Measurements from ENCODE around the gene IRAK4.

Gene IRAK4

GRCh38 chr12:43776498-43776897 is 17.7 kb downstream of the IRAK4 start:
- DNase-seq: no peak

GRCh38 chr12:43786899-43787693 is 28.3 kb downstream of the IRAK4 start:
- DNase-seq: no peak

GRCh38 chr12:43789941-43790340 is 31.2 kb downstream of the IRAK4 start:
- DNase-seq: no peak

GRCh38 chr12:43795716-43796280 is 37.0 kb downstream of the IRAK4 start:
- DNase-seq: no peak

DNA sequence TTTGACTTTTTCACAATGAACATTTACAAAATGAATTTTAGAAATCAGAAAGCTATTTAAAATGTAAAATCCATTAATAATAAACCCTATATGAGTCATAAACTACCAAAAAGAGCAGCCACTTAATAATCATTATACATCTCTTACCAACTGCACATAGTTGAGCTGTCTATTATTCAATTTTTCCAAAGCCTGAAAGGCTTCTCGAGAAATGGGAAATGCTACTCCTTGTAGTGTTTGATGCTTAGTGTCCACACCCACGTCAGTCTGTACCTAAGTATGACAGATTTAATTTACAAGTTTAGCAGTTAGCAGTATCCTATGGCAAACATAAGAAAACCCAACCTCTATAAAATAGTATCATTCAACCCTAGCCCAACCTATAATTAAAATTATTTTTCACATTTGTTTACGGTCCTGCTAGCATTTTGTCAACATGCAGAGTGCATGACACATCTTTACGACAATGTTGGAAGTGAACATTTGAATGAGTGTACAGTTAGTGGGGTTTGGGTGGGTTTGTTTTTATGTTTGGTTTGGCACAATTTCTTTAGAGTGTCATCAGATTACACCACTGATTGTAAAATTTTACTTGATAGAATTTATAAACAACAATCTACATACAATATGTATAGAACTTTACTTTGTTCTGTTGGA is 38.9 kb downstream of the IRAK4 start:
- DNase-seq: no peak

DNA sequence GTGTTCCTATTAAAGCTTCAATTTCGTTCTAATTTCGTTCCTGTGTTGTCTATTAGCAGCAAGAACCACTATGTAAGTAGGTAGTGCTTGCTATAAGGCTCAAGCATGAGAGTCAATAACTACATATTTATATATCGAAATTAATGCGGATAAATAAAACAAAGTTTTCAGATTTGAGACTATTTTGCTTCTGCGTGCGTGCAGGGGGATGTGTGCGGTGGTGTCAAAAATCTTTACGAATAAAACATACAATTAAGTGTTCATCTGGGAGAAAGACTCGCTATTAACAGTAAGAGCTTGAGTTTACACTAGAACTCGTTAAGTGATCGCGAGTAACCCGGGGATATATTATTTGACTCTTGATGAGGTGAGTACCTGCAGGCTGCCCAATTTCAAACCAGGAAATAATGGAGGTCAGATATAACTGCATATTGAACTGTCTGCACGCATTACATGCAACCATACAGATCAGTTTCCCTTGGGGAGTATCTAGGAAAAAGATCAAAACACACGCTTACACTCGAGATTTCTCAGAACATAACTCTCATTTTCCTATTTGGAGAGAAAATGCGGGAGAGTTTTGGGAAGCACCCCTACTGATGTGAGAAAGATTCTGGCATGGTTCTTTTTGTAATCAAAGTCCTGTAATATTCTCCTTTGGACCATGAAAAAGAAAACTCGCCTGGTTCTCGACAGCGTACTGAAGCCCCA is 46.6 kb downstream of the IRAK4 start:
- DNase-seq: no peak

GRCh38 chr12:43805860-43806736 is 47.3 kb downstream of the IRAK4 start, which contains the start of gene TWF1:
Gene TWF1 (minus strand): TSS chr12:43806317. CDS start chr12:43806245, 72 bp downstream.
- peak; percentile 88 to 91 for DNase-seq

GRCh38 chr12:43806737-43807072 is 48.0 kb downstream of the IRAK4 start:
- DNase-seq: no peak

DNA sequence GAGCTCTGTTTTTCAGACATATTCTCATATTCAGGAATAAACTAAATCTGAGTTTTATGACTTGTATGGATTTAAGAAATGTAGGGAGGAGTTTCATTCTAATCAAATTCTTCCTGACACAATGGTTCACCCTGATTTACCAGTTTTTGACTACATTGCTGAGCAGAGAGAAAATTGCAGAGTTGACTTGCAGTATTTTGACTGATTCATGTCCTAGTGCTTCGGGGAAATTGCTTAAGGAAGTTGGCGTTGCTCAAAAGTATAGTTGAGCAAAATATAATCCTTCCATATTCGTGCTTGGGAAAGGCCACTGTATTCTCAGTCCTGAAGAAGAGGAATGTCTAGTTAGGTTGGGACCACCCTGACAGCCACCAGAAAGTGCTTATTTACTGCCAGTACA is 48.6 kb downstream of the IRAK4 start:
- DNase-seq: no peak

DNA sequence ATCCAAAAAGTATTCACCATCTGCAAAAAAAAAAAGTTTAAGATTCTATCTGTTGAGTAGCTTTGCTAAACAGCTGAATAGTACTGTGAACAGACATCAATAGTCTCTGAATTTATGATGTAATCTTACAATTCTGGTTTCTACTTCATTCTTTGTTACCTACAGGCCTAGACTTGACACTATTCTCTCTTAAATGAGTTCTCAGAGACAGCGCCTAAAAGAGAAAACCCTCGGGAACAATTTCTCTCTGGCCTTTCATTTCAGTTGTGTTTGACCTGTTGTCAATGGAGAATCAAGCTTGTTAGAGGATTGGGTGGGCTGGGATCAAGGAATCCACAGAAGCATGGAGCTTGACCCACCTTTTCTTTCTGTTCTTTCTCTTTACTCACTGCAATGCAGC is 53.3 kb downstream of the IRAK4 start:
- DNase-seq: no peak

DNA sequence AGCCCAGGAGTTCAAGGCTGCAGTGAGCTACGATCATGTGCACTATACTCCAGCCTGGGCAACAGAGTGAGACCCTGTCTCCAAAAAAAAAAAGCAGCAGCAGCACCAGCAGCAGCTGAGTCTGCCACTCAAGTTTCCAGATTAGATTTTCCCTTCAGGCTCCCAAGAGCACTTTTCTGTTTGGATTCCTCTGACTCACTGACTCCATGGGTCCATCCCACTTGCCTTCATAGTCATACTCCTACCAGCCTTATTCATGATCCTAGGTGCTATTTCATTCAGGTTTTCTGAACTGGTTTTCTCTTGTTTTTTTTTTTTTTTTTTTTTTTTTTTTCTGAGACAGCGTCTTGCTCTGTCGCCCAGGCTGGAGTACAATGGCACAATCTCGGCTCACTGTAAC is 54.2 kb downstream of the IRAK4 start:
- DNase-seq: no peak

DNA sequence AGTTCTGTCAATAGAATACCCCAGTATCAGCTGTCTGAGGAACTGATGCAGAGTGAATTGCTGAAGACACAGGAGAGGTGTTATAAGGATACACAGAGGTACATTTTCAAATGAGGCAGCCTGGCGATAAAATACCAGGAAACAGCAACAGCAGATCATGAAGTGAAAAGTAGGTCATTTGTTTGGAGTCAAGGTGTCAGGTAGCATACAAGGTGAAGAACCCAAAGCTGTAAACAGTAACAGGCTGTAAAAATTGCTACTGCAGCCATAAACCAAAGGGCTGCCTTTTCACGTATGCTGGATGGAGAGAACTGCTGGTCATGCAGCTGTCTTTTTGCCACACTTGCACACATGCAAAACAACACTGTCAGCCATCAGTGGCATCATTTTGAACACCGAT is 56.7 kb downstream of the IRAK4 start:
- DNase-seq: no peak

GRCh38 chr12:43816168-43816567 is 57.4 kb downstream of the IRAK4 start:
- no peak for DNase-seq

- DNase-seq: no peak
These were observed 65.5 kb downstream of the IRAK4 start for GRCh38 chr12:43824207-43824775.

GRCh38 chr12:43826681-43827080 is 67.9 kb downstream of the IRAK4 start:
- DNase-seq: no peak

GRCh38 chr12:43827093-43827492 is 68.3 kb downstream of the IRAK4 start:
- no peak for DNase-seq

DNA sequence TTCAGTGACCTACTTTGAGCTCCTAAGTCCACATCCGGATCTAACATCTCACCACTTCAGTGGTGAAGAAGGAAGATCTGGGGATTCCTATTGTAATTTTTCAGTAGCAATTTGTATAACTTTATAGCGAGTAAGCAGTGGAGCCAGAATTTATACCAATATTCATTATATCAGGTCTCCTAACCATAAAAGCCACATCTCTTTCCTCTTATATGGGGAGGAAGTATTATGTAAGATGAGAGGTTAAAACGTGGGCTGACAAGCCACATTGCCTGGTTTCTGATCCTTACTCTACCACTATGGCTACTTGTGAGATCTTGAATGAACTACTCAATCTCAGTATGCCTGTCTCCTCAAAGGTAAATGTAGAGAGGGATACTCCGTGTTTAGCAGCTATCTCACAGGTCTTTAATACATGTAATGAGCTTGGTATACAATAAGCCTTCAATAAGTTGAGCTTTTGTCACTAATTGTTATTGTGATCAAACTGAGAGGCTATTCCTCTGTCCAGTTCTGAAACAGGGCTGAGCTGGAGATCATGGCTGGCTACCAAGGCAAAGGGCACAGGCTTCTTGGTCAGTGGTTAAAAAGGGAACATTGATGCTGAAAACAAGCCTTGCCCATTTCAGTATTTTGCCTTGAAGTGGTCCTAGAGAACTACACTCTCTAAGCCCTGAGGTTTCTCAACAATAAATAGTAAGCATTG is 73.9 kb downstream of the IRAK4 start:
- no peak for DNase-seq

- DNase-seq: peak in 1 of 2 donors; percentile 20
These were observed 76.5 kb downstream of the IRAK4 start for GRCh38 chr12:43835264-43835655.

DNA sequence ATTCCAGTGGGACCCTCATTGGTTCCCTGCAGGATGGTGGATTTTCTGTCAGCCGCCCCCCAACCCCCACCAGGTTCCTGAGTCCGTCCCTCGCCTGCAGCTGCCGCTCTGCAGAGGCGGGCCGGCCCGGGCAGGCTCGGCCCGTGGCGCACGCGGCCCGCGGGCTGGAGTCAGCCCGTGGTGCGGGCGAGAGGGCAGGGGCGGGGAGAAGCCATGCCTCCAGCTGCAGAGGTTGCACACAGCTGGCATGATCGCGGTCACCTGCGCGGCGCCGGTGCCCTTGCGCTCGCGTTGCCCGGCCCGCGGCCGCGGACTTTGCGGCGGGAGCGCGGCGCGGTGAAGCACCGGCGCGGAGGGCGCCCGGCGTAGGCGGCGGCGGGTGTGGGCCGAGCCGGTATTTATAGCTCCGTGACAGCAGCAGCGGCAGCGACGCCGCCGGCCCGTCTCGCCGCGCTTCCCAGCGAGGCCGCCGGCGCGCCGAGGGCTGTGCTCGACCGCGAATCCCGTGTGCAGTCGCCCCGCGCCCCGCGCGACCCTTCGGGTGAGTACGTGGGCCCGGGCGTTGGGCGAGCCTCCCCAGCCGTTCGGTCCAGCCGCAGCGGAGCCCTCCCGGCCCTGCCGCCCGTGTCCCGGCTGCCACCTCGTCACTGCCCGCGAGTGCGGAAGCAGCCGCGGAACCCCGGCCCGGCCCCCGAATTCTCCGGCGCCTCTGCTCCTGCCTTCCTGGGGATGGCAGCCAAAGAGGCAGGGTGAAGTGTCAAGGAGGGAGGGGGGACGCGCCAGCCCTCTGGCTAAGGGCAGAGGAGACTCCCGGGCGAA is 77.1 kb downstream of the IRAK4 start, which contains the start of gene TMEM117:
Gene TMEM117 (plus strand): TSS at position 426 of the 819 bp plus-strand sequence.
- peak; percentile 58 to 61 for DNase-seq

GRCh38 chr12:43836475-43836989 is 77.8 kb downstream of the IRAK4 start:
- DNase-seq: no peak

Measured in stimulated activated CD4-positive, alpha-beta T cell treated with anti-CD3 and anti-CD28 coated beads, Interleukin-2, amount 100 ng/mL, for 24 hours (primary cell).